Ascending aorta (tissue), 2 donors: ENCODE results near the gene EDN1. TPM values are rescaled to one million over a fixed set of nuclear protein-coding genes. Genes with fewer than 3 reads are reported as not detected.

Experiments
- DNase-seq, 2 donors: peaks; one replicate each; pipeline ENCODE4 v3.0.0-alpha.2; 2019; ENCODE audit warnings: low spot score in 2 of 2
- H3K27ac ChIP-seq, 2 donors: fragments of 200-600 bp; sonication (generic); one replicate each; pipeline ENCODE4 v1.5.1; 2016 to 2017; ENCODE audit warnings: mild to moderate bottlenecking in 1 of 2
- H3K27me3 ChIP-seq: fragments of 200-600 bp; sonication (generic); one replicate; pipeline ENCODE4 v1.5.1; 2017
- H3K36me3 ChIP-seq, 2 donors: fragments of 200-600 bp; sonication (generic); one replicate each; pipeline ENCODE4 v1.5.1; 2016
- H3K4me1 ChIP-seq, 2 donors: fragments of 200-600 bp; sonication (generic); one replicate each; pipeline ENCODE4 v1.5.1; 2016 to 2017; ENCODE audit warnings: mild to moderate bottlenecking in 1 of 2
- H3K4me3 ChIP-seq, 2 donors: fragments of 200-600 bp; sonication (generic); one replicate each; pipeline ENCODE4 v1.5.1; 2016 to 2017; ENCODE audit warnings: mild to moderate bottlenecking in 1 of 2
- H3K9me3 ChIP-seq, 2 donors: fragments of 200-600 bp; sonication (generic); one replicate each; pipeline ENCODE4 v1.5.1; 2016
- intact Hi-C: fragments of 100-400 bp; cut with DNase I; formaldehyde crosslinking; loops from one replicate; pipeline ENCODE4 v1.15.1; 2023
- total RNA-seq: library from RNA; depleted of rRNA; stranded (reverse); fragments of >200 nt; gene quantifications from one replicate; pipeline ENCODE4 v1.1.0, GENCODE V29; 2016
- TF ChIP-seq, protein P1 (sequence below), 3 experiments: fragments of 200-600 bp in 2 of 3; fragments of 450-650 bp in 1 of 3; sonication (generic) in 2 of 3; IDR thresholded peaks; one replicate each; pipeline ENCODE4 v1.5.1; 2016 to 2019; ENCODE audit warnings: antibody characterized with exemption in 3 of 3, mild to moderate bottlenecking in 1 of 3, moderate library complexity in 1 of 3

EDN1 gene
- total RNA-seq, 1 donor from 2014 or later: 27.8 TPM

- Histone ChIP-seq H3K27me3 (no peaks in the 10 kb centered on the region), H3K4me3 (no peak overlapping the region), H3K4me1 (peaks cover 4 to 39% of the 10 kb centered on the region in 2 donors), H3K36me3 (no peaks in the 10 kb centered on the region), H3K27ac (no peak overlapping the region), H3K9me3 (no peaks in the 10 kb centered on the region)
- intact Hi-C loops: no loop called here
- TF ChIP-seq, protein P1, sequence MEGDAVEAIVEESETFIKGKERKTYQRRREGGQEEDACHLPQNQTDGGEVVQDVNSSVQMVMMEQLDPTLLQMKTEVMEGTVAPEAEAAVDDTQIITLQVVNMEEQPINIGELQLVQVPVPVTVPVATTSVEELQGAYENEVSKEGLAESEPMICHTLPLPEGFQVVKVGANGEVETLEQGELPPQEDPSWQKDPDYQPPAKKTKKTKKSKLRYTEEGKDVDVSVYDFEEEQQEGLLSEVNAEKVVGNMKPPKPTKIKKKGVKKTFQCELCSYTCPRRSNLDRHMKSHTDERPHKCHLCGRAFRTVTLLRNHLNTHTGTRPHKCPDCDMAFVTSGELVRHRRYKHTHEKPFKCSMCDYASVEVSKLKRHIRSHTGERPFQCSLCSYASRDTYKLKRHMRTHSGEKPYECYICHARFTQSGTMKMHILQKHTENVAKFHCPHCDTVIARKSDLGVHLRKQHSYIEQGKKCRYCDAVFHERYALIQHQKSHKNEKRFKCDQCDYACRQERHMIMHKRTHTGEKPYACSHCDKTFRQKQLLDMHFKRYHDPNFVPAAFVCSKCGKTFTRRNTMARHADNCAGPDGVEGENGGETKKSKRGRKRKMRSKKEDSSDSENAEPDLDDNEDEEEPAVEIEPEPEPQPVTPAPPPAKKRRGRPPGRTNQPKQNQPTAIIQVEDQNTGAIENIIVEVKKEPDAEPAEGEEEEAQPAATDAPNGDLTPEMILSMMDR (IDR thresholded peaks at IDR 0.05): no peak
- no peak for DNase-seq
These were observed 52.5 kb downstream of the EDN1 start for GRCh38 chr6:12342664-12343063.

DNA sequence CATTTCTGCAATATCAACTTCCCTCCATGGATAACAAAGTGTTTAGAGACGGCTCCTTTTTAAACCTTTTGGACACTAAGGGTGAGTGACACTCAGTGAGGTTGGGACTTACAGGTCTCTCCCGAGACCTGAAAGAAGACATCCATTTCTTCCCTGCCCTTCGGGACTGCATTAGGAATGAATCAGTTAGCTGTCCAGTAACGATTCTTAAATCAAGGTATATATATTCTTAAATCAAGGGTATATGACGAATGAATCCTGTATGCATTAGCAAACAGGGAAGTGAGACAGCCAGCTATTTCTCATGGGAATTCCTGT, 52.9 kb downstream of the EDN1 start:
- no peaks in the 10 kb centered on the region for H3K27me3 ChIP-seq
- no peaks in the 10 kb centered on the region for H3K36me3 ChIP-seq
- H3K4me1 ChIP-seq: peaks cover 4 to 39% of the 10 kb centered on the region in 2 donors
- DNase-seq: no peak
- no peaks in the 10 kb centered on the region for H3K9me3 ChIP-seq
- H3K4me3 ChIP-seq: no peak overlapping the region
- TF ChIP-seq, protein P1 (IDR thresholded peaks at IDR 0.05): no peak
- intact Hi-C loops: no loop called here
- H3K27ac ChIP-seq: no peak overlapping the region

DNA sequence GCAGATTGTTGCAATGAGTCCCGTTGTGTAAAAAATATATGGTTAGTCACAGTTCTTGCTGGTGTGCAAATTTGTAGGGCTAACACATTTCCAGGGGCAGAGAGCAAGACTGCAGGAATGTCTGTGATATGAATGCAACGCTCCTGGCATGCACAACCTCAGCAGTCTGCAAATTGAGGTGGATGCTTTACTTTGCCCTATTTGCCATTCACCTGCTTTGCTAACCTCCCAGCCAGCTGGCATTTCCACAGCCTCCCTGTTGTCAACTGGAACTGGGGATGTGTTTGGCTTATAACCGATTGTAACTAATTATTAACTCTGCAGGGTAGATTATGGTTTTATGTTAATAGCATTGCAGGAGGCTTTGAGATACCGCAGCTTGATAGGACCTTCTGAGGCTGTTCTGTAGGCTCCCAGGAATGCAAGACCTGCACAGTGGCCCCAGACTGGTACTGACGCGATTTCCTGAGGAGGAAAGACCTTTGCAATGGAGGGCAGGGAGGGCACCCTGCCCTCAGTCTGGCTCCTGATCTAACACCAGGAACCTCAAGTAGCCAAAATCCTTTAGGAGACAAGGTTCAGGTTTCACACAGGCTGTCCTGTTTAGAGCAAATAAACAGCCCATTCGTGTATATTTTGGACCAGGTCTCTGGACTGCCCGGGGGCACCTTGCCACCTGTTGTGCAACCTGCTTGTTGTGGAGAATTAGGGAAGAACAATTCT, 53.4 kb downstream of the EDN1 start:
- DNase-seq: no peak
- Histone ChIP-seq H3K27me3 (no peaks in the 10 kb centered on the region), H3K36me3 (no peaks in the 10 kb centered on the region), H3K4me1 (peaks cover 4 to 42% of the 10 kb centered on the region in 2 donors), H3K27ac (peak overlapping the region; percentile 81 to 87), H3K4me3 (no peak overlapping the region), H3K9me3 (no peaks in the 10 kb centered on the region)
- intact Hi-C loops: loop anchor here (2.0 kb wide), 1 partner anchor 47 kb away; no protein-coding TSS in a partner anchor
- TF ChIP-seq, protein P1 (IDR thresholded peaks at IDR 0.05): no peak

- Histone ChIP-seq H3K36me3 (no peaks in the 10 kb centered on the region), H3K9me3 (no peaks in the 10 kb centered on the region), H3K4me1 (peaks cover 4 to 42% of the 10 kb centered on the region in 2 donors), H3K27me3 (no peaks in the 10 kb centered on the region), H3K4me3 (no peak overlapping the region), H3K27ac (peak overlapping the region; percentile 81 to 87)
- intact Hi-C loops: loop anchor here (2.0 kb wide), 1 partner anchor 47 kb away; no protein-coding TSS in a partner anchor
- DNase-seq: no peak
- TF ChIP-seq, protein P1 (IDR thresholded peaks at IDR 0.05): no peak
These were observed 54.1 kb downstream of the EDN1 start for GRCh38 chr6:12344296-12344695.

DNA sequence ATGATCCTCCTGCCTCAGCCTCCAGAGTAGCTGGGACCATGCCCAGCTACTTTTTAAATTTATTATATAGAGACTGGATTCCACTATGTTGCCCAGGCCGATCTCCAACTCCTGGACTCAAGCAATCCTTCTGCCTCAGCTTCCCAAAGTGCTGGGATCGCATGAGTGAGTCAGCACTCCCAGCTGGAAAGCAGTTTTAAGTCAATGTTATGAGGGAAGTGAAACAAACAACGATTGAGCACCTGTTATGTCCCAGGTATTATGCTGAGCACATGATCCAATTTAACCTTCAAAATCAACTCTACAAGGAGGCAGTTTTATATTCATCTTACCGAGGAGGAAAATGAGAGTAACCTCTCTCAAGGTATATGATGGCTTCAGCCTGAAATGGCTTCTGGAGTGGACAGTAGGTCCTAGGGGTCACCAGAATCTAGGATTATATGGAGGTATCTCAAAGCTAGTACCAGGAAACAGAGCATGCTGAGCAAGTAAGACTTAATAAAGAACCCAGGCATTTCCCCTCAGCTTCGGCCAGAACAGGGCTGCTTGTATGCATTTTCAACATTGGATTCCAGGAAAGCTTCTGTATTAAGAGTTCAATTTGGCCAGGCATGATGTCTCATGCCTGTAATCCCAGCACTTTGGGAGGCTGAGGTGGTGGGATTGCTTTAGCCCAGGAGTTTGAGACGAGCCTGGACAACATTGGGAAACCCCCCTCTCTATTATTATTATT, 55.0 kb downstream of the EDN1 start:
- Histone ChIP-seq H3K36me3 (no peaks in the 10 kb centered on the region), H3K4me1 (peaks cover 4 to 42% of the 10 kb centered on the region in 2 donors), H3K4me3 (peak overlapping the region in 1 of 2 donors; percentile 22), H3K9me3 (no peaks in the 10 kb centered on the region), H3K27me3 (no peaks in the 10 kb centered on the region), H3K27ac (peak overlapping the region; percentile 81 to 87)
- intact Hi-C loops: loop anchor here (2.0 to 5.0 kb wide), 2 partner anchors 48 to 202 kb away; no protein-coding TSS in a partner anchor
- TF ChIP-seq, protein P1 (IDR thresholded peaks at IDR 0.05): no peak
- DNase-seq: peak in 1 of 2 donors; percentile 69
